Mesenchymal stem cell (in vitro differentiated cells and primary cell): Measurements from ENCODE around the gene UBASH3B.
"Not testable (repeated sequence)": the region's sequence is repeated elsewhere in the genome, so short reads cannot be mapped to it uniquely, and the experiment has no call there.

Experiments
- DNase-seq: peaks from one replicate; pipeline ENCODE4 v3.0.0-alpha.2; 2013
- H2AFZ ChIP-seq: one replicate; pipeline ENCODE4 v1.6.1; 2013; ENCODE audit warnings: low read depth, mild to moderate bottlenecking, control low read depth, inconsistent platforms, low read length, moderate library complexity
- H2AK5ac ChIP-seq: 2 replicates; pipeline ENCODE4 v1.6.1; 2013; ENCODE audit warnings: low read length, moderate library complexity, mild to moderate bottlenecking, inconsistent platforms; ENCODE audit not compliant: severe bottlenecking
- H2BK120ac ChIP-seq: one replicate; pipeline ENCODE4 v1.6.1; 2013; ENCODE audit warnings: low read depth, mild to moderate bottlenecking, inconsistent platforms, low read length, moderate library complexity
- H2BK12ac ChIP-seq, 2 experiments: one replicate each; pipeline ENCODE4 v1.6.1; 2013; ENCODE audit warnings: inconsistent platforms in 2 of 2, low read length in 2 of 2, mild to moderate bottlenecking in 2 of 2, moderate library complexity in 2 of 2, control low read depth in 1 of 2
- H2BK15ac ChIP-seq: one replicate; pipeline ENCODE4 v1.6.1; 2013; ENCODE audit warnings: mild to moderate bottlenecking, low read depth, inconsistent platforms; ENCODE audit not compliant: poor library complexity, severe bottlenecking
- H2BK5ac ChIP-seq: 2 replicates; pipeline ENCODE4 v1.6.1; 2013; ENCODE audit warnings: low read depth, mild to moderate bottlenecking, low read length, control low read depth, inconsistent platforms; ENCODE audit not compliant: poor library complexity, severe bottlenecking
- H3K14ac ChIP-seq, 2 experiments: one replicate each; pipeline ENCODE4 v1.6.1; 2013; ENCODE audit warnings: inconsistent platforms in 2 of 2, low read length in 2 of 2, control low read depth in 1 of 2, mild to moderate bottlenecking in 1 of 2, moderate library complexity in 1 of 2
- H3K18ac ChIP-seq, 2 experiments: one replicate each; pipeline ENCODE4 v1.6.1; 2013; ENCODE audit warnings: inconsistent platforms in 2 of 2, low read length in 2 of 2, control low read depth in 1 of 2, low read depth in 1 of 2, mild to moderate bottlenecking in 1 of 2
- H3K23ac ChIP-seq, 2 experiments: one replicate each; pipeline ENCODE4 v1.6.1; 2013; ENCODE audit warnings: inconsistent platforms in 2 of 2, low read length in 2 of 2, mild to moderate bottlenecking in 2 of 2, moderate library complexity in 2 of 2, control low read depth in 1 of 2
- H3K27ac ChIP-seq: 2 replicates; pipeline ENCODE4 v1.5.1; 2013; ENCODE audit warnings: mild to moderate bottlenecking, moderate library complexity, low read length, control low read depth, inconsistent platforms; ENCODE audit not compliant: poor library complexity, severe bottlenecking
- H3K27me3 ChIP-seq, 2 experiments: 2 replicates each; pipeline versions ENCODE4 v1.6.1 to v1.7.0; 2013; ENCODE audit warnings: low read length in 2 of 2, mild to moderate bottlenecking in 2 of 2, moderate library complexity in 2 of 2, control low read depth in 1 of 2, inconsistent platforms in 1 of 2; ENCODE audit not compliant: control insufficient read depth in 1 of 2, insufficient read depth in 1 of 2
- H3K36me3 ChIP-seq, 2 experiments: 2 replicates each; pipeline versions ENCODE4 v1.6.1 to v1.7.0; 2013; ENCODE audit warnings: low read length in 2 of 2, control low read depth in 1 of 2, inconsistent platforms in 1 of 2, low read depth in 1 of 2, mild to moderate bottlenecking in 1 of 2; ENCODE audit not compliant: insufficient read depth in 2 of 2, control insufficient read depth in 1 of 2
- H3K4ac ChIP-seq, 2 experiments: one replicate each; pipeline ENCODE4 v1.6.1; 2013; ENCODE audit warnings: inconsistent platforms in 2 of 2, low read length in 2 of 2, mild to moderate bottlenecking in 2 of 2, moderate library complexity in 2 of 2, control low read depth in 1 of 2, low read depth in 1 of 2
- H3K4me1 ChIP-seq: 2 replicates; pipeline ENCODE4 v1.6.1; 2013; ENCODE audit warnings: low read depth, low read length, control low read depth; ENCODE audit not compliant: control insufficient read depth, insufficient read depth
- H3K4me2 ChIP-seq: 2 replicates; pipeline ENCODE4 v1.6.1; 2013; ENCODE audit warnings: low read length, mild to moderate bottlenecking, inconsistent platforms; ENCODE audit not compliant: poor library complexity, severe bottlenecking
- H3K4me3 ChIP-seq, 2 experiments: 2 replicates each; pipeline versions ENCODE4 v1.5.1 to v1.7.0; 2013; ENCODE audit warnings: low read length in 2 of 2, mild to moderate bottlenecking in 2 of 2, control low read depth in 1 of 2, low read depth in 1 of 2; ENCODE audit not compliant: insufficient read depth in 1 of 2
- H3K79me1 ChIP-seq: replicated peaks from 2 replicates; pipeline ENCODE4 v1.6.1; 2013; ENCODE audit warnings: mild to moderate bottlenecking, control low read depth, low read length, inconsistent platforms; ENCODE audit not compliant: poor library complexity, severe bottlenecking
- H3K9ac ChIP-seq: 2 replicates; pipeline ENCODE4 v1.7.0; 2013; ENCODE audit warnings: mild to moderate bottlenecking, low read length, moderate library complexity
- H3K9me3 ChIP-seq: 2 replicates; pipeline ENCODE4 v1.7.0; 2013; ENCODE audit warnings: mild to moderate bottlenecking, low read length; ENCODE audit not compliant: control insufficient read depth
- H4K8ac ChIP-seq: one replicate; pipeline ENCODE4 v1.6.1; 2013; ENCODE audit warnings: inconsistent platforms, mild to moderate bottlenecking, low read length, moderate library complexity
- H4K91ac ChIP-seq: one replicate; pipeline ENCODE4 v1.6.1; 2013; ENCODE audit warnings: mild to moderate bottlenecking, low read length, inconsistent platforms
- WGBS: methylation state at CpG from one replicate; pipeline ENCODE4 v1.1.7; 2013; ENCODE audit warnings: mixed read lengths; 5-methylcytosine and 5-hydroxymethylcytosine counted together

The UBASH3B gene

DNA sequence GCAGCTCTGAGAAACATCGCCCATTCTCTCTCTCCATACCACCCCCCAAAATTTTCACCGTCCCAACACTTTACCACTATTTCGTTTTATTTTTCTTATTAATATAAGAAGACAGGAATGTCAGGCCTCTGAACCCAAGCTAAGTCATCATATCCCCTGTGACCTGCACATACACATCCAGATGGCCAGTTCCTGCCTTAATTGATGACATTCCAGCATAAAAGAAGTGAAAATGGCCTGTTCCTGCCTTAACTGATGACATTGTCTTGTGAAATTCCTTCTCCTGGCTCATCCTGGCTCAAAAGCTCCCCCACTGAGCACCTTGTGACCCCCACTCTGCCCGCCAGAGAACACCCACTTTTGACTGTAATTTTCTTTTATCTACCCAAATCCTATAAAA, 176.8 kb downstream of the UBASH3B start:
- H4K91ac ChIP-seq, H2BK5ac ChIP-seq, H3K27ac ChIP-seq, H3K4me1 ChIP-seq, H2BK15ac ChIP-seq, H3K4me2 ChIP-seq, H3K27me3 ChIP-seq, H3K14ac ChIP-seq, H3K18ac ChIP-seq, H3K23ac ChIP-seq, H2BK120ac ChIP-seq, H3K4ac ChIP-seq, H3K9me3 ChIP-seq, H4K8ac ChIP-seq, H3K79me1 ChIP-seq, H2BK12ac ChIP-seq, H3K4me3 ChIP-seq, H2AK5ac ChIP-seq, H3K9ac ChIP-seq, DNase-seq, H3K36me3 ChIP-seq, H2AFZ ChIP-seq: not testable (repeated sequence)
- WGBS: 76% methylated on average over 3 of the region's 4 CpGs

- no peak overlapping the region for H2AK5ac ChIP-seq
- no peaks in the 10 kb centered on the region for H3K4me1 ChIP-seq
- no peak overlapping the region for H3K18ac ChIP-seq
Measured at GRCh38 chr11:122832721-122833470, 177.4 kb downstream of the UBASH3B start.

DNA sequence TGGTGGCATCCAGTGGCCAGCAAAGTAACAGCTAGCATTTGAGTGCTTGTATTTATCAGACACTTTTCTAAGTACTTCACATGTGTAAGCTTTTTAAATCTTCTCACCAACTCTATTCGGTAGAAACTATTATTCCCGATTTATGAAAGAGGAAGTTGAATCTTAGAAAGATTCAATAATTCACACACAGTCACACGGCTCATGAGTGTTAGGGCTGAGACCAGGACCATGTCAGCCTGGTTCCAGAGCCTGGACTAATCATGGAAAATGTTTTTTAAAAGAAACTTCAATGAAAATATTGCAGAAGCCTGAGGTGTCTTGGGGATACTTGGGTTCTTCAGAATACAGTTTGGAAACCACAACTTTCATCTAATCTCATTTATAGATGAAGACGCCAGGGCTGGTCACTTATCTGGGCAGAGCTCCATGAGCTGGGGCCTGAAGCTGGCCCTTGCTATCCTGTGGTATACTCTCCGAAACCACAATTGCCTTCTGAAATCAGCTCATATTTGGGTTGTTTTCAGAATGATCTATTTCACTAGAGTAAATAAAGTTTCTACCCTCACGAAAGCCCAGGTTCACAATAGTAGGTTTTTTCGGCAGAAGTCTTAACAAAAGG, 178.4 kb downstream of the UBASH3B start:
- Histone ChIP-seq H3K9me3 (no peaks in the 10 kb centered on the region), H2BK12ac (no peak overlapping the region), H4K91ac (no peak overlapping the region), H2AK5ac (no peak overlapping the region), H3K79me1 (no peaks in the 10 kb centered on the region), H3K4me3 (no peak overlapping the region), H3K4ac (no peak overlapping the region), H2BK15ac (no peak overlapping the region), H2BK5ac (no peak overlapping the region), H3K4me2 (no peak overlapping the region), H4K8ac (no peak overlapping the region), H3K36me3 (no peaks in the 10 kb centered on the region), H3K14ac (no peak overlapping the region), H3K23ac (no peak overlapping the region), H3K4me1 (no peaks in the 10 kb centered on the region), H2BK120ac (no peak overlapping the region), H3K27ac (no peak overlapping the region), H3K27me3 (peaks cover 0 to 5% of the 10 kb centered on the region in 2 experiments), H3K9ac (no peak overlapping the region), H3K18ac (no peak overlapping the region), H2AFZ (no peak overlapping the region)
- 98% methylated on average over 4 of the region's 7 CpGs for WGBS
- no peak for DNase-seq

More at GRCh38 chr11:122832721-122833470, 177.4 kb downstream of the UBASH3B start:
- H2AFZ ChIP-seq: no peak overlapping the region
- H3K9ac ChIP-seq: no peak overlapping the region
- H3K27me3 ChIP-seq: peaks cover 0 to 5% of the 10 kb centered on the region in 2 experiments
- H2BK12ac ChIP-seq: no peak overlapping the region
- H3K9me3 ChIP-seq: no peaks in the 10 kb centered on the region
- H2BK120ac ChIP-seq: no peak overlapping the region
- no peak overlapping the region for H2BK5ac ChIP-seq
- H3K23ac ChIP-seq: no peak overlapping the region
- no peaks in the 10 kb centered on the region for H3K36me3 ChIP-seq
- WGBS: 48% methylated on average over 5 of the region's 6 CpGs
- H2BK15ac ChIP-seq: no peak overlapping the region
- H3K4me2 ChIP-seq: no peak overlapping the region
- H4K8ac ChIP-seq: no peak overlapping the region
- no peak overlapping the region for H3K4ac ChIP-seq
- no peak overlapping the region for H3K4me3 ChIP-seq
- no peak overlapping the region for H4K91ac ChIP-seq
- H3K79me1 ChIP-seq: no peaks in the 10 kb centered on the region
- no peak overlapping the region for H3K27ac ChIP-seq
- no peak overlapping the region for H3K14ac ChIP-seq
- DNase-seq: no peak

DNA sequence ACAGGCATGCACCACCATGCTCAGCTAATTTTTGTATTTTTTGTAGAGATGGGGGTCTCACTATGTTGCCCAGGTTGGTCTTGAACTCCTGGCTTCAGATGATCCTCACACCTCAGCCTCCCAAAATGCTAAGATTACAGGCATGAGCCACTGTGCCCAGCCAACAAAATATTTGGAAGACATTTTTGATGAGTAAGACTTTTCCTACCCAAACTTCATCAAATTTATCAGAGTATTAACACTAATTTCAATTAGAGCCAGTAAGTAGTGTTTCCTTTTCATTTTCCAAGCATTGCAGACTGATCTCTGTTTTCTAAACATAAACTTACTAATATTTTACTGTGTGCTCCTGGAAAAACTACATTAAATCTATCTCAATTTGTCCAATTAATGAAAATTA, 181.4 kb downstream of the UBASH3B start:
- H2BK5ac ChIP-seq: no peak overlapping the region
- H3K4me2 ChIP-seq: no peak overlapping the region
- no peak overlapping the region for H3K4me3 ChIP-seq
- H2BK120ac ChIP-seq: no peak overlapping the region
- H4K91ac ChIP-seq: no peak overlapping the region
- H3K27me3 ChIP-seq: peaks cover 0 to 5% of the 10 kb centered on the region in 2 experiments
- no peak overlapping the region for H3K4ac ChIP-seq
- H2AFZ ChIP-seq: no peak overlapping the region
- H3K23ac ChIP-seq: no peak overlapping the region
- no peak overlapping the region for H3K14ac ChIP-seq
- no peak overlapping the region for H4K8ac ChIP-seq
- H3K27ac ChIP-seq: no peak overlapping the region
- no peaks in the 10 kb centered on the region for H3K4me1 ChIP-seq
- H3K18ac ChIP-seq: no peak overlapping the region
- no peak overlapping the region for H3K9ac ChIP-seq
- no peaks in the 10 kb centered on the region for H3K79me1 ChIP-seq
- no peak overlapping the region for H2BK12ac ChIP-seq
- H3K36me3 ChIP-seq: no peaks in the 10 kb centered on the region
- no peak overlapping the region for H2BK15ac ChIP-seq
- H3K9me3 ChIP-seq: no peaks in the 10 kb centered on the region
- H2AK5ac ChIP-seq: no peak overlapping the region
- DNase-seq: no peak
